ENCODE measurements around the gene FAM20A. TPM values are rescaled to one million over a fixed set of nuclear protein-coding genes. Genes with fewer than 3 reads are reported as not detected.
A peak's percentile ranks its signal among the peaks of the same experiment; 100 is the strongest.

Gene FAM20A
- total RNA-seq, 2 donors from 2014 or later = 24.8 to 25.3 TPM

DNA sequence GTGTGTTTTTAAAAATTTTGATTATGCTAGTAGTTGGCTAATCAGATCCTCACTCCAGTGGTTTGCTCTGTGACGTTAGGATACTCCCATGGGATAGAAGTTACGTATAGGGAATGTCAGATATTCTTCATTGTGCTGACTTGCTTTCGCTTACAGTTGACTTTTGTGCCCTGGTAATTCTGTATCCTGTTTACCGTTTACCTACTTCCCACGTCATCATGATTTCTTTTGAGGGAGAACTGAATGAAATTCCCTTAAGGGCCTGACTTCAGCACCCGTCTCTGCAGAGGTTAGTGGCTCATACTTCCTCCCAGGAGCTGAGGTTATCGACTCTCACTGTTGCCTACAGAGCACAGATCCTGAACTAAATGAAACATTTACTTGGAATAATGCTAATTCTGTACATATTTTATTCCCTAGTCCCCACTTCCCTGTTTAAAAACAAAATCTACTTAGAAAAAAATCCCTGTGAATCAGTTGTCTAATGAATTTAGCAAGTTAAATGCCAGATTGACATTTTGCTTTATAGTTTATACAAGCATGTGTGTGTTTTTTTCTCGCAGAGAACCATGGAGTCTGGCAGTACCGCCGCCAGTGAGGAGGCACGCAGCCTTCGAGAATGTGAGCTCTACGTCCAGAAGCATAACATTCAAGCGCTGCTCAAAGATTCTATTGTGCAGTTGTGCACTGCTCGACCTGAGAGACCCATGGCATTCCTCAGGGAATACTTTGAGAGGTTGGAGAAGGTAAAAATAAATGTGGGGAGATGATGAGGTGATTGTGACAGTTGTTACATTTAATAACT is 86.1 kb downstream of the FAM20A start:
- TF ChIP-seq, protein P1, sequence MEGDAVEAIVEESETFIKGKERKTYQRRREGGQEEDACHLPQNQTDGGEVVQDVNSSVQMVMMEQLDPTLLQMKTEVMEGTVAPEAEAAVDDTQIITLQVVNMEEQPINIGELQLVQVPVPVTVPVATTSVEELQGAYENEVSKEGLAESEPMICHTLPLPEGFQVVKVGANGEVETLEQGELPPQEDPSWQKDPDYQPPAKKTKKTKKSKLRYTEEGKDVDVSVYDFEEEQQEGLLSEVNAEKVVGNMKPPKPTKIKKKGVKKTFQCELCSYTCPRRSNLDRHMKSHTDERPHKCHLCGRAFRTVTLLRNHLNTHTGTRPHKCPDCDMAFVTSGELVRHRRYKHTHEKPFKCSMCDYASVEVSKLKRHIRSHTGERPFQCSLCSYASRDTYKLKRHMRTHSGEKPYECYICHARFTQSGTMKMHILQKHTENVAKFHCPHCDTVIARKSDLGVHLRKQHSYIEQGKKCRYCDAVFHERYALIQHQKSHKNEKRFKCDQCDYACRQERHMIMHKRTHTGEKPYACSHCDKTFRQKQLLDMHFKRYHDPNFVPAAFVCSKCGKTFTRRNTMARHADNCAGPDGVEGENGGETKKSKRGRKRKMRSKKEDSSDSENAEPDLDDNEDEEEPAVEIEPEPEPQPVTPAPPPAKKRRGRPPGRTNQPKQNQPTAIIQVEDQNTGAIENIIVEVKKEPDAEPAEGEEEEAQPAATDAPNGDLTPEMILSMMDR (IDR thresholded peaks at IDR 0.05) = no peak
- H3K9me3 ChIP-seq = no peaks in the 10 kb centered on the region
- H3K4me1 ChIP-seq (ENCODE audit: control insufficient read depth in 1 of 2, low read depth in 2 of 2) = peaks cover 20 to 36% of the 10 kb centered on the region in 2 donors
- no peaks in the 10 kb centered on the region for H3K27me3 ChIP-seq (replicated peaks; ENCODE audit: insufficient read depth)
- H3K27ac ChIP-seq = peak overlapping the region; percentile 23 to 99
- ATAC-seq (ENCODE audit: insufficient number of reproducible peaks, low FRiP score, low read depth) (no peak), DNase-seq (ENCODE audit: low spot score) (no peak)
- H3K4me3 ChIP-seq = peak overlapping the region; percentile 98
- peaks cover 19% of the 10 kb centered on the region for H3K36me3 ChIP-seq

DNA sequence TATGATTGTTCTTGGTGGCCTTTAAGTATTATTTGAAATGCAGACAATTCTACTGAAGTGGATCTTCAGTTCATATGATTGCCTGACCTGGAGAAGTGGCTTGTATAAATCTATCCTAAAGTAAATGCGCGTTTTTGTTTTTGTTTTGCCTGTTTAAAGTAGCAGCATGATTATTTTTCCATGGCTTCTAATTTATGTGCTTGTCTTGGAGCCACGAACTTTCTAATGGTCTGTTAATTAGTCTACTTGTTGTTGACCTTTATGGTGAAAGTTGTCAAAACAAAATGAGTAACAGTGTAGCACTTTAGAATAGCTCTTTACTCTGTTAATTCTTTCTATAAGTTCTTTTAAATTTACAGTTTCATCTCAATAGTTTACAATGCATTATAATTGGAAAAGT is 87.2 kb downstream of the FAM20A start:
- ATAC-seq (ENCODE audit: insufficient number of reproducible peaks, low FRiP score, low read depth) (no peak), DNase-seq (ENCODE audit: low spot score) (no peak)
- H3K4me1 ChIP-seq (ENCODE audit: control insufficient read depth in 1 of 2, low read depth in 2 of 2) = peaks cover 18 to 27% of the 10 kb centered on the region in 2 donors
- no peaks in the 10 kb centered on the region for H3K9me3 ChIP-seq
- H3K4me3 ChIP-seq = peak overlapping the region; percentile 98
- no peaks in the 10 kb centered on the region for H3K27me3 ChIP-seq (replicated peaks; ENCODE audit: insufficient read depth)
- TF ChIP-seq, protein P1 (IDR thresholded peaks at IDR 0.05) = no peak
- peak overlapping the region in 1 of 2 donors; percentile 99 for H3K27ac ChIP-seq
- peaks cover 16% of the 10 kb centered on the region for H3K36me3 ChIP-seq

DNA sequence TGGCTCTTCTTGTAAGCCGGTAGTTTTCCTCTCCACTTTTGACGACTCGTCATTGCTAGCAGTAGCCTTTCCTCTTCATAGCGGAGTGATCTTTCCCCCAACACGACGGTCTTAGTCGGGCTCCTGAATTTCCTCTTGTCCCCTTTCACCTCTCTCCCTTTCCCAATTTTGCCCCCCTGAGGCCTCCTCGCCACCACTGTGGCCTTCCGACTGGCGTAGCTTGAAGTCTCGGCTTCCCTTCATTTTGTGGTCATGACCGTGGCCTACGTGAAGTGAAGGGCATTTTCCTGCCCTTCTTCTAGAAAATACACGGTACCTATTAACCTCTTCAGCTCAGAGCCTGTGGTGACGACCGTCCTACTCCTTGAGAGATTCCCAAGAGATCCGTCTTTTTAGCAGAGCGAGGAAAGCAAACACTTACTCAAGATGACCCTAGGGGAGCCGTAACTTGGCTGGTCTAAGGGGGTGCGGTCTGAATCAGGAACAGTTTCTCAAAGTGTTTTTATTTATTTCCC is 88.2 kb downstream of the FAM20A start:
- H3K27me3 ChIP-seq (replicated peaks; ENCODE audit: insufficient read depth) = no peaks in the 10 kb centered on the region
- peaks cover 18 to 27% of the 10 kb centered on the region in 2 donors for H3K4me1 ChIP-seq (ENCODE audit: control insufficient read depth in 1 of 2, low read depth in 2 of 2)
- H3K36me3 ChIP-seq = peaks cover 9% of the 10 kb centered on the region
- no peaks in the 10 kb centered on the region for H3K9me3 ChIP-seq
- H3K4me3 ChIP-seq = peak overlapping the region; percentile 98
- ATAC-seq (ENCODE audit: insufficient number of reproducible peaks, low FRiP score, low read depth) (no peak), DNase-seq (ENCODE audit: low spot score) (no peak)
- H3K27ac ChIP-seq = peak overlapping the region; percentile 95 to 99
- TF ChIP-seq, protein P1 (IDR thresholded peaks at IDR 0.05) = no peak

DNA sequence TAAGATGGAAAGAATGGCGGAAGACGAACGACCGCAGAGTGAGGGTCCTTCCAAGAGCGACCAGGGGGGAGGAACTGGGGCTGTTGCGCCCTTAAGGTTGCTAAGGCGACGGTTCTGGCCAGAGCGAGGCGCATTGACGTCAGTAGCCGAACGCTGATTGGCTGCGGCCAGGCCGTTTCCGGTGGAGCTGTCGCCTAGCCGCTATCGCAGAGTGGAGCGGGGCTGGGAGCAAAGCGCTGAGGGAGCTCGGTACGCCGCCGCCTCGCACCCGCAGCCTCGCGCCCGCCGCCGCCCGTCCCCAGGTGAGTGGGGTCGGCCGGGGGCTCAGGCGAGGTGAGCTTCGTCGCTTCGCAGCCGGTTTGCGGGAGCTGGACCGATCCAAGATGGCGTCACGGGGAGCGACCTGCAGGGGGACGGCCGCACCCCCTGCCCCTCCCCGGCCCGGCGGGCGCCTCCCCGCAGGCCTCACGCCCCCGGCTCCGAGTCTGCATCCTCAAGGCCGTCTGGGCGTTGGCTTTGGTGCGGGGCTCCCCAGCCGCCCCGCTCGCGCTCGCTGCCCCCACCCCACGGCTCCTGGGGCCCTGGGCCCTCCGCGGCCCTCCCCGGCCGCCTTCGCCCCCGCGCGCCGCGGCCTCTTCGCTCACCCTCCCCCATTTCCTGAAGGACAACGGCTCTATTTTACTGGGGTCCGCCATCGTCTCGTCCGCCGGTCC is 88.8 kb downstream of the FAM20A start, which contains the start of gene PRKAR1A:
Gene PRKAR1A (plus strand): TSS at position 184 of the 713 bp plus-strand sequence. CDS start 2,970 bp downstream, outside the sequence.
- peak within 1 kb of the TSS; percentile 98 for H3K4me3 ChIP-seq
- H3K9me3 ChIP-seq = no peaks in the 10 kb centered on the region
- H3K36me3 ChIP-seq = peaks cover 3% of the 10 kb centered on the region
- TF ChIP-seq, protein P1 (IDR thresholded peaks at IDR 0.05) = peak; percentile 13
- ATAC-seq (ENCODE audit: insufficient number of reproducible peaks, low FRiP score, low read depth) (peak; percentile 94), DNase-seq (ENCODE audit: low spot score) (peak; percentile 68)
- H3K4me1 ChIP-seq (ENCODE audit: control insufficient read depth in 1 of 2, low read depth in 2 of 2) = peaks cover 18 to 27% of the 10 kb centered on the region in 2 donors
- H3K27ac ChIP-seq = peak within 1 kb of the TSS; percentile 95 to 99
- H3K27me3 ChIP-seq (replicated peaks; ENCODE audit: insufficient read depth) = no peaks in the 10 kb centered on the region

All from thoracic aorta (tissue), 2 donors.